TTC549 (cell line): ENCODE measurements around the gene TEX30.

Experiments used
- FAIRE-seq: peaks from 2 replicates; lab custom pipeline; 2012; peaks lifted over from hg19 to GRCh38; lab: Jason Lieb, UNC

The TEX30 gene

GRCh38 chr13:102779436-102780159, 6.0 kb upstream of the TEX30 start:
- no peak for FAIRE-seq

GRCh38 chr13:102777736-102778135, 4.2 kb upstream of the TEX30 start:
- FAIRE-seq = no peak

- no peak for FAIRE-seq
Observed at GRCh38 chr13:102776271-102776670, 2.7 kb upstream of the TEX30 start.

- no peak for FAIRE-seq
Observed at GRCh38 chr13:102774591-102775520, 1.3 kb upstream of the TEX30 start.

- FAIRE-seq = no peak
Observed at GRCh38 chr13:102774214-102774568, 605 bp upstream of the TEX30 start.

GRCh38 chr13:102772042-102772425, 1.6 kb downstream of the TEX30 start:
- no peak for FAIRE-seq

GRCh38 chr13:102771298-102772041, 2.1 kb downstream of the TEX30 start:
- no peak for FAIRE-seq

- no peak for FAIRE-seq
Observed at GRCh38 chr13:102770435-102770834, 3.2 kb downstream of the TEX30 start.

- FAIRE-seq = no peak
Observed at GRCh38 chr13:102769679-102770078, 3.9 kb downstream of the TEX30 start.

GRCh38 chr13:102768909-102769308, 4.7 kb downstream of the TEX30 start:
- no peak for FAIRE-seq

GRCh38 chr13:102763741-102764140, 9.8 kb downstream of the TEX30 start:
- FAIRE-seq = no peak

- no peak for FAIRE-seq
Observed at GRCh38 chr13:102761071-102761470, 12.5 kb downstream of the TEX30 start.

- FAIRE-seq = no peak
Observed at GRCh38 chr13:102758842-102759241, 14.7 kb downstream of the TEX30 start.

- FAIRE-seq = no peak
Observed at GRCh38 chr13:102757006-102757405, 16.6 kb downstream of the TEX30 start.

GRCh38 chr13:102751886-102752285, 21.7 kb downstream of the TEX30 start:
- no peak for FAIRE-seq

- FAIRE-seq = no peak
Observed at GRCh38 chr13:102742506-102742905, 31.1 kb downstream of the TEX30 start.

- no peak for FAIRE-seq
Observed at GRCh38 chr13:102742101-102742500, 31.5 kb downstream of the TEX30 start.

- FAIRE-seq = no peak
Observed at GRCh38 chr13:102729560-102730270, 43.9 kb downstream of the TEX30 start.

- FAIRE-seq = no peak
Observed at GRCh38 chr13:102726430-102726829, 47.2 kb downstream of the TEX30 start.

GRCh38 chr13:102724923-102725322, 48.7 kb downstream of the TEX30 start:
- FAIRE-seq = no peak

- FAIRE-seq = no peak
Observed at GRCh38 chr13:102721800-102722231, 51.8 kb downstream of the TEX30 start.

- no peak for FAIRE-seq
Observed at GRCh38 chr13:102718746-102719145, 54.8 kb downstream of the TEX30 start.
